Gastroesophageal sphincter (tissue), 4 donors: ENCODE data around the gene SEC24D. TPM values are rescaled to one million over a fixed set of nuclear protein-coding genes. Genes with fewer than 3 reads are reported as not detected.
A peak's percentile ranks its signal among the peaks of the same experiment; 100 is the strongest.

Experiments
- ATAC-seq: fragments of 150-250 bp; one replicate; pipeline ENCODE4 v1.9.1; 2016; ENCODE audit warnings: mild to moderate bottlenecking, moderate library complexity
- H3K27ac ChIP-seq, 4 donors: fragments of 200-600 bp; sonication (generic) in 3 of 4; 1 replicate in 3 of 4; 2 replicates in 1 of 4; pipeline ENCODE4 v1.5.1; 2016 to 2019
- H3K27me3 ChIP-seq: fragments of 200-600 bp; sonication (generic); one replicate; pipeline ENCODE4 v1.5.1; 2019
- H3K36me3 ChIP-seq, 2 donors: fragments of 200-600 bp; sonication (generic); one replicate each; pipeline ENCODE4 v1.5.1; 2019; ENCODE audit warnings: control low read depth in 1 of 2
- H3K4me1 ChIP-seq, 3 donors: fragments of 200-600 bp; sonication (generic); 1 replicate in 2 of 3; 2 replicates in 1 of 3; pipeline ENCODE4 v1.5.1; 2016 to 2019; ENCODE audit warnings: control low read depth in 2 of 3
- H3K4me3 ChIP-seq, 2 donors: fragments of 200-600 bp; sonication (generic); one replicate each; pipeline ENCODE4 v1.5.1; 2019; ENCODE audit warnings: mild to moderate bottlenecking in 1 of 2, moderate library complexity in 1 of 2
- H3K9me3 ChIP-seq, 3 donors: fragments of 200-600 bp; sonication (generic); one replicate each; pipeline ENCODE4 v1.5.1; 2017 to 2019; ENCODE audit warnings: control low read depth in 2 of 3
- CTCF ChIP-seq, 4 experiments: fragments of 200-600 bp in 2 of 4; fragments of 450-650 bp in 2 of 4; sonication (generic) in 1 of 4; IDR thresholded peaks; one replicate each; pipeline ENCODE4 v1.5.1; 2017 to 2019; ENCODE audit warnings: antibody characterized with exemption in 4 of 4, mild to moderate bottlenecking in 2 of 4, moderate library complexity in 2 of 4
- EP300 ChIP-seq: sonication (generic); formaldehyde crosslinking; IDR thresholded peaks from one replicate; pipeline ENCODE4 v1.6.1; 2017; ENCODE audit warnings: antibody characterized with exemption, mild to moderate bottlenecking
- POLR2A ChIP-seq, 2 donors: fragments of 450-650 bp; IDR thresholded peaks; one replicate each; pipeline ENCODE4 v1.6.1; 2017; ENCODE audit warnings: antibody characterized with exemption in 2 of 2, mild to moderate bottlenecking in 2 of 2, moderate library complexity in 1 of 2
- POLR2AphosphoS5 ChIP-seq: sonication (generic); formaldehyde crosslinking; IDR thresholded peaks from one replicate; pipeline ENCODE4 v1.6.1; 2017; ENCODE audit warnings: antibody characterized with exemption
- WGBS, 2 donors: methylation state at CpG; one replicate each; pipeline ENCODE4 v1.1.5; 2018; ENCODE audit warnings: low coverage in 1 of 2; 5-methylcytosine and 5-hydroxymethylcytosine counted together
- total RNA-seq, 4 donors: library from RNA; depleted of rRNA; stranded (reverse); fragments of >200 nt; gene quantifications; one replicate each; pipeline ENCODE4 v1.1.0, GENCODE V29; 2016

Gene SEC24D
- total RNA-seq, 4 donors from 2014 or later: 29.3 to 40.9 (median 33.2) TPM

DNA sequence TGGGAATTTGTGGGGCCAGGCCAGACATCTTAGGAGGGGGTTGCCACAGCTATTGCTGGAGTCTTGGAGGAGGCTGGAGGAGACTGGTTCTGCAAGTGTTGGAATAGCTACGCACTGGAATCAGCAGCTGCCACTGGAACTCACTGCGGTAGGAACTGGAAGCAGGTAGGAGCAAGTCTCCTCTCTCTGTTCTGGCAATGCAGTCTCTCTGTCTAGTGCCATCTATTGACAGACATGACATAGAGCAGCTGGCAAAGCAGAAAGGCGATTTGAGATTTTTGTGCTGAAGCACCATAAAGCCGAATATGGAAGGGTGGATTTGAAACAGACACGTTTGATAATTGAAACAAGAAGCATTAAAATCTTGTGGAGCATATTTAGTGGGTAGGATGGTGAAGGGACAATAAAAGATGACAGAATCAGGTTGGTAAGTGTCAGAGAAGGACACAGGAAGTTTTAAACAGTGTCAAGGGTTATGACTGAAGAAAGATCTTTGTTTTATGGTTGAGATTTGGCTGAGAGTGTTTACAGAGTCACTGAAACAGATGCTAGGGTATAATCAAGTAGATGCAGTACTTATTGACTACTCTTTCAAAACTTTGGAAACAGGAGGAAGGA, 29.3 kb upstream of the SEC24D start:
- Histone ChIP-seq H3K27me3 (no peaks in the 10 kb centered on the region), H3K27ac (no peak overlapping the region), H3K4me1 (peaks cover 0 to 20% (median 6%) of the 10 kb centered on the region in 3 donors), H3K9me3 (no peaks in the 10 kb centered on the region), H3K36me3 (no peaks in the 10 kb centered on the region), H3K4me3 (no peak overlapping the region)
- 18 to 30% methylated on average over 3 to 5 of the region's 5 CpGs for WGBS, 2 donors
- ATAC-seq: no peak
- TF ChIP-seq POLR2AphosphoS5 (peak; percentile 51), POLR2A (IDR thresholded peaks at IDR 0.05) (no peak), EP300 (no peak), CTCF (IDR thresholded peaks at IDR 0.05) (peak; percentile 48 to 67 (median 54))

- Histone ChIP-seq H3K27me3 (no peaks in the 10 kb centered on the region), H3K4me1 (no peaks in the 10 kb centered on the region), H3K27ac (no peak overlapping the region), H3K4me3 (no peak overlapping the region), H3K9me3 (no peaks in the 10 kb centered on the region), H3K36me3 (no peaks in the 10 kb centered on the region)
- WGBS, 2 donors: 65 to 92% methylated on average over 2 of the region's 2 CpGs
- no peak for TF ChIP-seq POLR2A (IDR thresholded peaks at IDR 0.05)
- no peak for TF ChIP-seq EP300
- TF ChIP-seq CTCF (IDR thresholded peaks at IDR 0.05): no peak
- TF ChIP-seq POLR2AphosphoS5: no peak
- no peak for ATAC-seq
Measured at GRCh38 chr4:118858779-118859178, 22.9 kb upstream of the SEC24D start.

- no peaks in the 10 kb centered on the region for H3K9me3 ChIP-seq
- no peak for ATAC-seq
- H3K4me1 ChIP-seq: no peaks in the 10 kb centered on the region
- TF ChIP-seq POLR2A (IDR thresholded peaks at IDR 0.05): no peak
- no peak for TF ChIP-seq CTCF (IDR thresholded peaks at IDR 0.05)
- TF ChIP-seq POLR2AphosphoS5: no peak
- TF ChIP-seq EP300: no peak
- no peak overlapping the region for H3K27ac ChIP-seq
- no peaks in the 10 kb centered on the region for H3K27me3 ChIP-seq
- H3K36me3 ChIP-seq: no peaks in the 10 kb centered on the region
- 61 to 64% methylated on average over 2 of the region's 2 CpGs for WGBS, 2 donors
- H3K4me3 ChIP-seq: no peak overlapping the region
Measured at GRCh38 chr4:118857760-118858159, 21.8 kb upstream of the SEC24D start.

DNA sequence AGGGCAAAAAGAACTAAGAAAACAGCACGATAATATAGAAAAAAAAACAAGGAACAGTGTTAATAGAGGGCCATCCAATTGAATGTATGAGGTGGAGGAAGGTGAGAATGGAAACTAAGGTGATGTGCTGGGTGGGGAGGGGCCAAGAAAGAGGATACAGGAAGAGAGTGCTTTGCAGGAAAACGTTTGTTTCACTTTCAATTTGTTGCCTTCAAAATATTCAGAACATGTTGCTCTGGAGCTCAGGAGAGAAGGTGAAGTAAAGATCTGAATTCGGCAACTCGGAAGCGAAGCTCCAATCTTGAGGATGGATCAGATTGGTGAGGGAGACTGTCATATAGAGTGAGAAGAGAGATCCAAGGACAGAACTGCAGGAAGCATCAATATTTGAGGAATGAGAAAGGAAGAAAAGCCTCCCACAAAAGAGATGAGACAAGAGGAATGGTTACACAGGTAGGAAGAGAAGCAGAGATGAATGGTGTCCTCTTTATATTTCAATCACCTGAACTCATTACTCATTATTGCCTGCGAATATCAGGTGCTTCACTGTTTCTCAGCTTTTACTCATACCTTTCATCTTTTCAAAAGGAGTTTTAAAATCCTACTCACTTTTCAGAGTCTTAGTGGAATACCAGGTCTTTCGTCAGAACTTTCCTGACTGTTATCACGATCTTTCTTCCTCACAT, 14.7 kb upstream of the SEC24D start:
- no peaks in the 10 kb centered on the region for H3K27me3 ChIP-seq
- no peaks in the 10 kb centered on the region for H3K9me3 ChIP-seq
- ATAC-seq: no peak
- TF ChIP-seq POLR2A (IDR thresholded peaks at IDR 0.05) (no peak), POLR2AphosphoS5 (no peak), CTCF (IDR thresholded peaks at IDR 0.05) (no peak), EP300 (no peak)
- H3K27ac ChIP-seq: peak overlapping the region in 2 of 4 donors; percentile 5 to 9
- peak overlapping the region; percentile 40 to 62 for H3K4me3 ChIP-seq
- no peaks in the 10 kb centered on the region for H3K36me3 ChIP-seq
- peaks cover 0 to 7% (median 0%) of the 10 kb centered on the region in 3 donors for H3K4me1 ChIP-seq
- WGBS, 2 donors: 39 to 42% methylated on average over 5 to 8 of the region's 8 CpGs
